Spleen (tissue), 7 donors: Measurements from ENCODE around the gene PRR29.
A peak's percentile ranks its signal among the peaks of the same experiment; 100 is the strongest.

Experiments
- CTCF ChIP-seq, 11 experiments: fragments of 200-600 bp in 7 of 11; fragments of 450-650 bp in 4 of 11; sonication (generic) in 4 of 11; IDR thresholded peaks in 8 of 11; conservative IDR thresholded peaks in 3 of 11; 1 replicate in 7 of 11; 2 replicates in 4 of 11; pipeline versions ENCODE4 v1.4.0 to v1.8.0; 2016 to 2021; ENCODE audit warnings: antibody characterized with exemption in 11 of 11, inconsistent platforms in 4 of 11, mild to moderate bottlenecking in 1 of 11
- POLR2A ChIP-seq, 3 donors: fragments of 450-650 bp; IDR thresholded peaks; one replicate each; pipeline ENCODE4 v1.5.1; 2017; ENCODE audit warnings: antibody characterized with exemption in 3 of 3, mild to moderate bottlenecking in 1 of 3
- POLR2AphosphoS5 ChIP-seq, 3 donors: sonication (generic); formaldehyde crosslinking; IDR thresholded peaks; one replicate each; pipeline ENCODE4 v1.5.1; 2017; ENCODE audit warnings: antibody characterized with exemption in 3 of 3
- donor health status: DM: no; HTN: no; CAD: no; lungs with moderate emphysema.
- donor health status: DM: no; HTN: no; CAD: no.
- donor health status: DM: no; HTN: no; CAD: no.

GRCh38 chr17:64007838-64008282, 9.7 kb downstream of the PRR29 start:
- no peak for TF ChIP-seq CTCF (IDR thresholded peaks at IDR 0.05 in 8 of 11, conservative IDR thresholded peaks at IDR 0.05 in 3 of 11)
- TF ChIP-seq POLR2A (IDR thresholded peaks at IDR 0.05) = no peak
- TF ChIP-seq POLR2AphosphoS5 (IDR thresholded peaks at IDR 0.05) = peak in 2 of 3 donors; percentile 66 to 69
